Neural cell (in vitro differentiated cells): ENCODE measurements around the gene TMEM244. TPM values are rescaled to one million over a fixed set of nuclear protein-coding genes. Genes with fewer than 3 reads are reported as not detected.

Experiments
- H2AFZ ChIP-seq: fragments of 200-600, 300-800 bp; sonication (generic), shearing (Covaris generic); 2 replicates; pipeline ENCODE4 v1.6.0; 2014; ENCODE audit warnings: low read depth, mild to moderate bottlenecking, antibody characterized with exemption, low read length, moderate library complexity
- H3F3A ChIP-seq: fragments of 200-600 bp; shearing (Covaris generic); 2 replicates; pipeline ENCODE4 v1.6.1; 2016; ENCODE audit warnings: mild to moderate bottlenecking, moderate library complexity, mixed read lengths, antibody characterized with exemption, low read length; ENCODE audit not compliant: insufficient read depth, poor library complexity, severe bottlenecking
- H3K27ac ChIP-seq: fragments of 200-600, 300-800 bp; sonication (generic), shearing (Covaris generic); 2 replicates; pipeline ENCODE4 v1.5.1; 2014; ENCODE audit warnings: mild to moderate bottlenecking, low read length, moderate library complexity
- H3K27me3 ChIP-seq: fragments of 300-800, 200-600 bp; sonication (generic), shearing (Covaris generic); 2 replicates; pipeline ENCODE4 v1.6.0; 2014; ENCODE audit warnings: mild to moderate bottlenecking, low read depth, low read length, moderate library complexity; ENCODE audit not compliant: insufficient read depth
- H3K36me3 ChIP-seq: fragments of 300-800, 200-600 bp; sonication (generic), shearing (Covaris generic); 2 replicates; pipeline ENCODE4 v1.5.1; 2014; ENCODE audit warnings: mild to moderate bottlenecking, antibody characterized with exemption, low read length, moderate library complexity; ENCODE audit not compliant: insufficient read depth
- H3K4me2 ChIP-seq: fragments of 300-800, 200-600 bp; sonication (generic), shearing (Covaris generic); 2 replicates; pipeline ENCODE4 v1.6.0; 2014; ENCODE audit warnings: mild to moderate bottlenecking, low read length
- H3K4me3 ChIP-seq: fragments of 300-800, 200-600 bp; sonication (generic), shearing (Covaris generic); 2 replicates; pipeline ENCODE4 v1.5.1; 2014; ENCODE audit warnings: mild to moderate bottlenecking, low read length, moderate library complexity
- H3K79me2 ChIP-seq: fragments of 200-600 bp; shearing (Covaris generic); replicated peaks from 2 replicates; pipeline ENCODE4 v1.6.0; 2014; ENCODE audit warnings: mild to moderate bottlenecking, low read length, moderate library complexity; ENCODE audit not compliant: insufficient read depth
- H3K9ac ChIP-seq: fragments of 300-800, 200-600 bp; sonication (generic), shearing (Covaris generic); 2 replicates; pipeline ENCODE4 v1.6.1; 2016; ENCODE audit warnings: mild to moderate bottlenecking, low read length, mixed read lengths
- H3K9me2 ChIP-seq: fragments of 200-600 bp; shearing (Covaris generic); 2 replicates; pipeline ENCODE4 v1.6.1; 2016; ENCODE audit warnings: mild to moderate bottlenecking, low read length, mixed read lengths; ENCODE audit not compliant: insufficient read depth
- H3K9me3 ChIP-seq: fragments of 200-600, 300-800 bp; sonication (generic), shearing (Covaris generic); 2 replicates; pipeline ENCODE4 v1.6.1; 2016; ENCODE audit warnings: mild to moderate bottlenecking, mixed run types, low read length, moderate library complexity, mixed read lengths
- H4K20me1 ChIP-seq: fragments of 200-600 bp; shearing (Covaris generic); 2 replicates; pipeline ENCODE4 v1.6.1; 2016; ENCODE audit warnings: mild to moderate bottlenecking, mixed run types; ENCODE audit not compliant: insufficient read depth
- EP300 ChIP-seq: fragments of 450-650 bp; conservative IDR thresholded peaks from 2 replicates; pipeline ENCODE4 v1.6.1; 2014; ENCODE audit warnings: antibody characterized with exemption, mild to moderate bottlenecking, moderate library complexity; ENCODE audit not compliant: poor library complexity, severe bottlenecking
- EZH2 ChIP-seq: fragments of 200-600, 300-800 bp; shearing (Covaris generic), sonication (generic); IDR thresholded peaks from 2 replicates; pipeline ENCODE4 v1.6.1; 2014; ENCODE audit warnings: antibody characterized with exemption, low read length, borderline replicate concordance, mild to moderate bottlenecking; ENCODE audit not compliant: insufficient read depth, poor library complexity, severe bottlenecking
- MXI1 ChIP-seq: fragments of 450-650 bp; conservative IDR thresholded peaks from 2 replicates; pipeline ENCODE4 v1.6.1; 2014; ENCODE audit warnings: antibody characterized with exemption, mild to moderate bottlenecking; ENCODE audit not compliant: poor library complexity, severe bottlenecking
- POLR2AphosphoS5 ChIP-seq: IDR thresholded peaks from 2 replicates; pipeline ENCODE4 v1.6.1; 2012
- RAD21 ChIP-seq: fragments of 450-650 bp; conservative IDR thresholded peaks from 2 replicates; pipeline ENCODE4 v1.6.1; 2014; ENCODE audit warnings: antibody characterized with exemption, mild to moderate bottlenecking, moderate library complexity
- SMC3 ChIP-seq: fragments of 450-650 bp; conservative IDR thresholded peaks from 2 replicates; pipeline ENCODE4 v1.6.1; 2014; ENCODE audit warnings: antibody characterized with exemption, mild to moderate bottlenecking, moderate library complexity; ENCODE audit not compliant: poor library complexity
- TAF1 ChIP-seq: IDR thresholded peaks from 2 replicates; pipeline ENCODE4 v1.6.1; 2012; ENCODE audit warnings: low read depth
- polyA plus RNA-seq: library from polyadenylated mRNA; depleted of rRNA; stranded (reverse); fragments of >200 nt; gene quantifications from 2 replicates; pipeline ENCODE4 v1.2.3, GENCODE V29; 2014
- TF ChIP-seq, protein P1 (sequence below): IDR thresholded peaks from 2 replicates; pipeline ENCODE4 v1.6.1; 2012; ENCODE audit warnings: borderline replicate concordance
- TF ChIP-seq, protein P2 (sequence below): fragments of 450-650 bp; IDR thresholded peaks from 2 replicates; pipeline ENCODE4 v1.5.1; 2014; ENCODE audit warnings: antibody characterized with exemption, mild to moderate bottlenecking, moderate library complexity; ENCODE audit not compliant: poor library complexity, severe bottlenecking

The TMEM244 gene
- polyA plus RNA-seq, 1 donor from 2014 or later = not detected

DNA sequence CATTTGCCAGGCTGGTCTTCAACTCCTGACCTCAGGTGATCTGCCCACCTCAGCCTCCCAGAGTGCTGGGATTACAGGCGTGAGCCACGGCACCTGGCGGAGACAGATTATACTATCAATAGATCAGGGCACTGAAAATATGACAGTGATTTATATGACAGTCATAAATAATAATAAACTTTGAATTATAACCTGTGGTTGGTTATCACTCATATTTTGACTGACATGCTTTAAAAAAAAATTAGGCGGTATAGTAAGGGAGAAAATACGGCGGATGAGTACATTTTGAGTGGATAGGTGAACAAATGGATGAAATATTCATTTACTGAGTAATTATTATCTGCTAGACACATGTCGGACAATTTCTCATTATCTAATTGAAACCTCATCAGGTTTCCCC lies 28.8 kb downstream of the TMEM244 start:
- H3K4me2 ChIP-seq = no peak overlapping the region
- H3K9me3 ChIP-seq = no peaks in the 10 kb centered on the region
- no peak overlapping the region for H3K27ac ChIP-seq
- no peak overlapping the region for H2AFZ ChIP-seq
- H3K9ac ChIP-seq = no peak overlapping the region
- H3K27me3 ChIP-seq = no peaks in the 10 kb centered on the region
- no peaks in the 10 kb centered on the region for H3F3A ChIP-seq
- no peaks in the 10 kb centered on the region for H3K9me2 ChIP-seq
- H3K36me3 ChIP-seq = no peaks in the 10 kb centered on the region
- H3K79me2 ChIP-seq = no peaks in the 10 kb centered on the region
- TF ChIP-seq TAF1 (no peak), POLR2AphosphoS5 (no peak), EZH2 (no peak), RAD21 (no peak), MXI1 (no peak), EP300 (no peak), SMC3 (no peak)
- TF ChIP-seq, protein P1, sequence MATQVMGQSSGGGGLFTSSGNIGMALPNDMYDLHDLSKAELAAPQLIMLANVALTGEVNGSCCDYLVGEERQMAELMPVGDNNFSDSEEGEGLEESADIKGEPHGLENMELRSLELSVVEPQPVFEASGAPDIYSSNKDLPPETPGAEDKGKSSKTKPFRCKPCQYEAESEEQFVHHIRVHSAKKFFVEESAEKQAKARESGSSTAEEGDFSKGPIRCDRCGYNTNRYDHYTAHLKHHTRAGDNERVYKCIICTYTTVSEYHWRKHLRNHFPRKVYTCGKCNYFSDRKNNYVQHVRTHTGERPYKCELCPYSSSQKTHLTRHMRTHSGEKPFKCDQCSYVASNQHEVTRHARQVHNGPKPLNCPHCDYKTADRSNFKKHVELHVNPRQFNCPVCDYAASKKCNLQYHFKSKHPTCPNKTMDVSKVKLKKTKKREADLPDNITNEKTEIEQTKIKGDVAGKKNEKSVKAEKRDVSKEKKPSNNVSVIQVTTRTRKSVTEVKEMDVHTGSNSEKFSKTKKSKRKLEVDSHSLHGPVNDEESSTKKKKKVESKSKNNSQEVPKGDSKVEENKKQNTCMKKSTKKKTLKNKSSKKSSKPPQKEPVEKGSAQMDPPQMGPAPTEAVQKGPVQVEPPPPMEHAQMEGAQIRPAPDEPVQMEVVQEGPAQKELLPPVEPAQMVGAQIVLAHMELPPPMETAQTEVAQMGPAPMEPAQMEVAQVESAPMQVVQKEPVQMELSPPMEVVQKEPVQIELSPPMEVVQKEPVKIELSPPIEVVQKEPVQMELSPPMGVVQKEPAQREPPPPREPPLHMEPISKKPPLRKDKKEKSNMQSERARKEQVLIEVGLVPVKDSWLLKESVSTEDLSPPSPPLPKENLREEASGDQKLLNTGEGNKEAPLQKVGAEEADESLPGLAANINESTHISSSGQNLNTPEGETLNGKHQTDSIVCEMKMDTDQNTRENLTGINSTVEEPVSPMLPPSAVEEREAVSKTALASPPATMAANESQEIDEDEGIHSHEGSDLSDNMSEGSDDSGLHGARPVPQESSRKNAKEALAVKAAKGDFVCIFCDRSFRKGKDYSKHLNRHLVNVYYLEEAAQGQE = no peak
- TF ChIP-seq, protein P2, sequence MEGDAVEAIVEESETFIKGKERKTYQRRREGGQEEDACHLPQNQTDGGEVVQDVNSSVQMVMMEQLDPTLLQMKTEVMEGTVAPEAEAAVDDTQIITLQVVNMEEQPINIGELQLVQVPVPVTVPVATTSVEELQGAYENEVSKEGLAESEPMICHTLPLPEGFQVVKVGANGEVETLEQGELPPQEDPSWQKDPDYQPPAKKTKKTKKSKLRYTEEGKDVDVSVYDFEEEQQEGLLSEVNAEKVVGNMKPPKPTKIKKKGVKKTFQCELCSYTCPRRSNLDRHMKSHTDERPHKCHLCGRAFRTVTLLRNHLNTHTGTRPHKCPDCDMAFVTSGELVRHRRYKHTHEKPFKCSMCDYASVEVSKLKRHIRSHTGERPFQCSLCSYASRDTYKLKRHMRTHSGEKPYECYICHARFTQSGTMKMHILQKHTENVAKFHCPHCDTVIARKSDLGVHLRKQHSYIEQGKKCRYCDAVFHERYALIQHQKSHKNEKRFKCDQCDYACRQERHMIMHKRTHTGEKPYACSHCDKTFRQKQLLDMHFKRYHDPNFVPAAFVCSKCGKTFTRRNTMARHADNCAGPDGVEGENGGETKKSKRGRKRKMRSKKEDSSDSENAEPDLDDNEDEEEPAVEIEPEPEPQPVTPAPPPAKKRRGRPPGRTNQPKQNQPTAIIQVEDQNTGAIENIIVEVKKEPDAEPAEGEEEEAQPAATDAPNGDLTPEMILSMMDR = no peak
- no peak overlapping the region for H3K4me3 ChIP-seq
- no peaks in the 10 kb centered on the region for H4K20me1 ChIP-seq

DNA sequence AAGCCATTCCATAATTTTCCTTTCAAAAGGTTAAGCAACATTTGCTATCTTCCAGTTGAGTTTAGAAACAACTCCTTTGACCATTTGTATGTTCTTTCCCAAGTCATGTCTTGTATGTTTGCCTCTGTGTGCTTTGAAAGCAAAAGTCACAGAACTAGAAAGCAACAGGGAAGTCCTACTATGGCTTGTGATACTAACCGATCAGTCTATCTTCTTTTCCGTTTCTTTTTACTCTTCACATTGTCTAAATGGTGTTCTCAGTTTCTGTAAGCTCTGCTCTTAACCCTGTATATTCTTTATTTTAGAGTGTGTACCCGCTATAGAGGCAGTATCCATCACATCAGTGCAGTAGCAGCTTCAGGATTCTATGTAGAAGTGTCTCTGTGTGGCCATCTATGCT lies 32.9 kb downstream of the TMEM244 start:
- Histone ChIP-seq H3K9me3 (no peaks in the 10 kb centered on the region), H3K4me2 (no peak overlapping the region), H3K36me3 (no peaks in the 10 kb centered on the region), H3K9me2 (no peaks in the 10 kb centered on the region), H3K4me3 (no peak overlapping the region), H3K27ac (no peak overlapping the region), H3F3A (no peaks in the 10 kb centered on the region), H2AFZ (no peak overlapping the region), H3K27me3 (no peaks in the 10 kb centered on the region), H3K79me2 (no peaks in the 10 kb centered on the region), H4K20me1 (no peaks in the 10 kb centered on the region), H3K9ac (no peak overlapping the region)
- TF ChIP-seq POLR2AphosphoS5 (no peak), MXI1 (no peak), EZH2 (no peak), EP300 (no peak), RAD21 (no peak), SMC3 (no peak), TAF1 (no peak)
- TF ChIP-seq, protein P2 = no peak
- TF ChIP-seq, protein P1 = no peak
